NK-92 (cell line): ENCODE results near the gene NAXD.
"Not testable (repeated sequence)": the region's sequence is repeated elsewhere in the genome, so short reads cannot be mapped to it uniquely, and the experiment has no call there.

ENCODE experiments used
- DNase-seq: peaks from one replicate; lab custom pipeline; 2025; ENCODE audit not compliant: unreplicated experiment; lab: John Stamatoyannopoulos, UW

Gene NAXD

GRCh38 chr13:110627761-110628476 is 12.6 kb downstream of the NAXD start:
- no peak for DNase-seq

DNA sequence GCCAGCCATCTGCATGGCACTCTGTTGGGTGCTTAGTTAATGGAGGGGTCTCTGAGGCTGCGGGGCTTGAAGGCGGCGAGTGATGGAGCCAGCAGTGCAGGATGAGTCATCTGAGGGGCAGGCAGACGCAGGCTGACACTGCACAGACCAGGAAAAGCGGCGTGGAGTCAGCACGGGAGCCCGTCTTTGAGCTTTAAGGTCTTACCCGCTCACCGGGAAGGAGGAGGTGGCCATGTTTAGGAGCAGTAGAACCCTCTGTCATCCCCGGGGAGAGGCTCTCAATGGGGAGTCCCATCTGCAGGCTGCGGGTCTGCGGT is 13.1 kb downstream of the NAXD start:
- DNase-seq: no peak

- DNase-seq: no peak
Observed at GRCh38 chr13:110628952-110629701, 13.8 kb downstream of the NAXD start.

DNA sequence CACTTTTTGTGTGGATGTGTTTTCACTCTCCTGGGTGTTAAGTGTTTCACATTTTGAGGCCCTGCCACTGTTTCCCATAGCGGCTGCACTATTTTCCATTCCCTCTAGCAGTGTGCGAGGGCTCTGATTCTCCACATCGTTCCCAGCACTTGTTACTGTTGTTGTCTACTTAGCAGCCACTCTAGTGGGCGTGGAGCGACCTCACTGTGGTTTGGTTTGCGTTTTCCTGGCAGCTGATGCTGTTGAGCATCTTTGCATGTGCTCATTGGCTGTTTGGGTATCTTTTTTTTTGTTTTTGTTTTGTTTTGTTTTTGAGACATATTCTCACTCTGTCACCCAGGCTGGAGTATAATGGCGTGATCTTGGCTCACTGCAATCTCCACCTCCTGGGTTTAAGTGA is 14.4 kb downstream of the NAXD start:
- DNase-seq: no peak

DNA sequence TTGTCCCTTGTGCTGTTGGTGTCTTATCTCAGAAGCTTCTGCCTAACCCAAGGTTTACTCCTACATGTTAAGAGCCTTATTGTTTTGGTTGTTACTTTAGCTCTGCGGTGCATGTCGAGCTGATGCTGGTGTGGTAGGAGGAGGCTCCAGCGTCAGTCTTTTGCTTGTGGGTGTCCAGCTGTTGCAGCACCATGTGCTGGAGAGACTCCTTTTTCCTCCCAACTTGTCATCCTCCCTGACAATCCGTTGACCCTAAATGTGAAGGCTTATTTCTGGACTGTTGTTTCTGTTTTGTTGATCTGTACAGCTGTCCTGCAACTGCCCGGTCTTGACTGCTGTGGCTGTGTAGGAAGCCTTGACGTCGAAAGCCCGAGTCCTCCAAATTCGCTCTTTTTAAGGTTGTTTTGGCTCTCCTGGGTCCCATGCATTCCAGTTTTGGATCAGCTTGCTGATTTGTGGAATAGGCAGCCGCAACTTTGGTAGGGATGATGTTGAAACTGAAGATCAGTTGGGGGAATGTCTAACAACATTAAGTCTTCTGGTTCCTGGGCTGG is 15.3 kb downstream of the NAXD start:
- no peak for DNase-seq

- not testable (repeated sequence) for DNase-seq
Observed at GRCh38 chr13:110632255-110632654, 16.9 kb downstream of the NAXD start.

DNA sequence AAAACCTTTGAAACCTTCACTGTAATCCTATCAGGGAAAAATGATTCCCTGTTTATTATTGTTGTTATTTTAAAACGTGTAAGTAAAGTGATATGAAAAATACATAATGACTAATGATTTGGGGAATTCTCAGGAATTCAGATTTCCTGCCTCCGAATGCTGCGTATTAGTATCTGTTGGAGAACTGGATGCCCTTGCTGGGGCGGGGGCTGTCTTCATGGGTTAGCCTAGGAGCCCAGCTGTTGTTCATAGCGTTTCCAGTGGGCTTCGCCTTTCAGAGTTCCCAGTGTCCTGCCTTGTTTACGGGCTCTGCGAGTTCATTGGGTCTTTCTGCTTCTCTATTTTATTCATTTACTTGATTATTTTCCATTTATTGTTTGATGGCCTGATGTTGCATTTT is 18.4 kb downstream of the NAXD start:
- no peak for DNase-seq

DNA sequence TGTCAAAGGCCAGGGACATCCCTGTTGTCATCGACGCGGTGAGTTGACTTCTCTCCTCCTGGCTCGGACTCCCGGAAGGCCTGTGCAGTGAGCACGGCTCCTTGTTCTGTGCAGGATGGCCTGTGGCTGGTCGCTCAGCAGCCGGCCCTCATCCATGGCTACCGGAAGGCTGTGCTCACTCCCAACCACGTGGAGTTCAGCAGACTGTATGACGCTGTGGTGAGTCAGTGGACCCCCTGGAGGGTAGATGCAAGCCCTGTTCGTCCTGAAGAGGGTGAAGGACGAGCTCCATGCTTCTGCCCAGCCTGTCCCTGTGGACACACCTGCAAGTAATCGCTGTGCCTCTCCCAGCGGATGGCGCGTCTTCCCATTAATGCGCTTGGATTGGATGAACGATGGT is 19.2 kb downstream of the NAXD start:
- DNase-seq: no peak

DNA sequence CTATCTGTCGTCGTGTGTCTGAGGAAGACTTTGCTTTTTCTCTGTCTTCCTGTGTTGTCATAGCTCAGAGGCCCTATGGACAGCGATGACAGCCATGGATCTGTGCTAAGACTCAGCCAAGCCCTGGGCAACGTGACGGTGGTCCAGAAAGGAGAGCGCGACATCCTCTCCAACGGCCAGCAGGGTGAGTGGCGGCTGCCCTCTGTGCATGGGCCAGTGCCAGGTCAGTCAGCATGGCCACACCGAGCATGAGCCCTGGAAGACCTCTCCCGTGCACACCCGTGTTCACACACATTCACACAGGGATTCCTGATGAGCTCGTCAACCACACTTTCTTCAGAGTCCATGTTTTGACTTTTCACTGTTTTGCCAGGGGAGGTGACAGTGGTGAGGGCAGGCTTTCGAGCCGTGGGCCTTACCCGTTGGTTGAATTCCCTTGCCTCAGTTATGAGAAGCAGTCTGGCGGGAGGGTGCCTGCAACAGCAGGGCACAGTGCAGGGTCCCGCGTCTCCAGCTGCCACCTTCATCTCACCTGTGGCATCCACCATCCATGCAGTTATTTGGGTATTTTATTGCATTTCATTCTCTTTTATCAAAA is 20.2 kb downstream of the NAXD start:
- DNase-seq: no peak

DNA sequence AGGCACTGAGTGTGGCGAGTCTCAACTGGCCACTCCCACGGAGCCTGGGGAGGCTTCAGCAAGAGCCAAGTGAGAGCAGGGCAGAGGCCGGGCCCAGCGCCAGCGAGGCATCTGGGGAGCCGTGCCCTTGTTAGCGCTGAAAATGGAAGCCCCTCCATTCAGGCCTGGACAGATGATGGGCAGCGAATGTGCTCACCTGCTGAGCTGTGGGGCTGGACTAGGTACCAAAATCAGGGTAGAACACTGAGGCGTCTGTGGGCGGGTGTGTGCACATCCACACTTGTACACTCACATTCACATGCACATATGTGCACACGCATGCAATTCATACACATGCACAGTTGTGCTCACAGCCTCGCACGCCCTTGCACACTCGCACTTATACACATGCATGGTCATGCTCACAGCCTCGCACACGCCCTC is 20.7 kb downstream of the NAXD start:
- no peak for DNase-seq

GRCh38 chr13:110636701-110637201 is 21.4 kb downstream of the NAXD start:
- no peak for DNase-seq

DNA sequence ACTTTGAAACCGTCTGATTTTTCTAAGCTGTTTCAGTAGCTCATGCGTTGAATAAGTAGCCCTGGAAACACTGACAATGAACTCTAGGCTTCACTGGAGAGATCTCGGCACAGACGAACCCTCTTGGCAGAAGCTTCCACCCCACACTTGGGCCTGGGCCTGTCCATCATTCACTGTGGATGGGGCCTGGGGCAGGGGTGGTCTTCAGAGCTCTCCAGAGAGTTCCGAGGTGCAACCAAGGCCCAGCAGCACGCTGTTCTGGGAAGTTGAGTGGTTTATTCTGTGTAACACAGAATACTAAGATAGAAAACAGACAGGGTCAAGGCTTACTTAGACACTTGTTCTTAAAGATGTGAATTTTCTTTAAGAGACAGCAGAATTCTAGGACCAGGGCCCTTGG is 21.9 kb downstream of the NAXD start:
- no peak for DNase-seq

DNA sequence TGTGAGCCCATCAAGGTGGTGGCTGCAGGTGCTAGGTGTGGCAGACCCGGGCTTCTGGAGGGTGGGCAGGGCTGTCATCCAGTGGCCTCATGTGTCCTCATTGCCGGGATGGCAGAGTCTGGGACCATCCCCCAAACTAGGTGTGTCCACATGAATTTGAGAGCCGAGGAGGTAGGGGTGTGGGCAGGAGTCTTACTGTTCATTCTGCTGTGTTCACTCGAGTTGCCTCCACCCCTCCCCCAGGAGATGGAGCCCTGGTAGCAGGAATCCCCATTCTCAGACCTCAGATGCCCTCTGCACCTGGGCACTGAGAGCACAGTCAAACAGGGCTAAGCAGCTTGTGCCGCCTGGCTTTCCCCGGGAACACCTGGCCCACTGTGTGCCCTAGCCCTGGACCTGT is 22.4 kb downstream of the NAXD start:
- no peak for DNase-seq

GRCh38 chr13:110638257-110638656 is 22.9 kb downstream of the NAXD start:
- no peak for DNase-seq

DNA sequence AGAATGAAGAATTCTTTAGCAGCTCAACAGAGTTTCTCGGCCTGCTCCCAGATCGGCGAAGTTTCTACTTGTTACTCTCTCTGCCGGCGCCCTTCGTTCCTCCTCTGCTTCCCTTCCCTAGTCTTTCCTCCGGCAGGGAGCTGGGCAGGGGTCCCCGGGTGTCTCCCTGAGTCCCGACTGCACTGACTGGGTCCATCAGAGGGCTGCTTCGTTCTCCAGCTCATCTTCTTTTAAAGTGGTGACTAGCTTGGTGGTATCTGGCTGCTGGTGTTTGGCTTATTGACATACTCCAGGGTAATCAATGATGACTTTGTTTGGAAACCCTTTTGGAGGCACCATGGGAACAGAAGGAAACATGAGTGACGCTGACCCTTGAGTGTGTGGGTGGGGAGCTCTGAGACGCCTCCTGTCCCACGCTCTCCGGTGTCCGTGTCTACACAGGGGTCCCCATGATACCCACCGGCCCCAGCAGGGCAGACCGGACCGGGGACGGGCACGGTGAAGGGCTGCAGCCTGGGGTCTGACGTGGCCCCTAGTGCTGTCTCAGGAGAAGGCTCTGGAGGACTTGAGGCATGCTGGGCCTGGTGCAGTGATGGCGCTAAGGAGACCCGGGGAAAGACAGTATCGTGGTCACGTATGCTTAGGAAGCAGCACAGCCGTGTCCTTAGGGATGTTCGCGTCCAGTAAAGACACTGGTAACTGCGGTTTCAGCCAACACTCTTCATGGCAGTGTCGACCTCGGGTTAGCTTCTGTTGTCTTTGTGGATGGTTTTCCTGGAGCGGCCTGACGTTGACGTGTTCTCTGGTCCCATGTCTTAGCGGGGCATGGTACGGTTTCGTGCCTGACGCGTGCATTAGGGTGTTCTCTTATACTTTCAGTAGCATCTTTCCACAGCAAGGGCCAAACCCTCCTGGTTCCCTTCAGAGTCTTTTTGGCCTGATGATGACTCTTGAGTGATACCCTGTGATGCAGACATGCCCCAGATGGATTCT is 23.8 kb downstream of the NAXD start:
- DNase-seq: no peak

GRCh38 chr13:110639935-110640334 is 24.6 kb downstream of the NAXD start:
- DNase-seq: no peak

DNA sequence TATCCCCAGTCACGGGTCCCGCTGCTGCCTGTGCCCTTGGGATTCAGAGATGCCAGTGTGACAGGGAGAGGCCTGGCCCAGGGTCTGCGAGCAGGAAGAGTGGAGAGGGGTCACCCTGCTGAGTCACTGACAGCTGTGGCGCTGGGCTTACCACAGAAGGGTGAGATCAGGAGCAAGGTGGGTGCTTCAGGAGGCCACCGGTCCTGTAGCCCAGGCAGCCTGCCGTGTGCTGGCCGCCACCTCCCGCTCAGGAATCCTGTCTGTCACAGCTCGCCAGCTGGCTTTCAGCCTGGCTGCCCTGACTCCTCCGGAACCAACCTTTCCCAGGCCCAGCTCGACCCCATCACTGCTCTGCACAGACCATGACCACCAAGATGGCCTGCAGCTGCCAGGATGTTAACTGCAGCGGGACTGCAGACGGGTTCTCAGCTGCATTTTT is 25.3 kb downstream of the NAXD start:
- no peak for DNase-seq

- DNase-seq: no peak
Observed at GRCh38 chr13:110641055-110642015, 26.0 kb downstream of the NAXD start.

DNA sequence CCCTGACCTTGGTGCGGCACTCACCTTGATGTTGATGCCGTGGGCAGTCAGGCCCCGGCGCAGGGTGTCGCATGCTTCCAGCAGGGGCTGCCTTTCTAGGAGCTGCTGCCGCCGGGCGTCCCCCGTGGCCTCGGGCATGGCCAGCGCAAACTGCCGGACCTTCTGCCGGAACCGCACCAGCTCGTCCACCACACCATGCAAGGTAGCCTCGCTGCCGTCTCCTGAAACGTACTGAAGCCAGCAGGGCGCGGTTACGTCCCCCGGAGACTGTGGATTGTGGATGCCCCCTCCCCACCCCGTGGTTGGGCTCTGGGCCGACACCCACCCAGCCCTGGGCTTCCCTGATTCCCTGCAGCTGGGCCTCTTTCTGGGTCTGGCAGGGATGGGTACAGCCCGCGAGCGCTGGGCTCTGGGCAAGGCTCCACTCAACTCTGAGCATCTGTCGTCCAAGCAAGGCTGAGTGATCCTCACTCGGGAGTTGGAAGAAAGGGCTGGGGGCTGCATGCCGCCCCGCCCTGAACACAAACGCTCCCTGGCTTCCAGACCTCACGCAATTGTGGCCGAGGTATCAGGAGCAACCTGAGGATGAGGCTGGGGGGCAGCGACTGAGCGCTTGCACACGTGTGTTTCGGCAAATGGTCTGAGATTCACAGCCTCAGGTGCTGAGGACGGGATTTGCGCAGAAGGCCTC is 27.1 kb downstream of the NAXD start:
- DNase-seq: no peak
